ENCODE results near the gene ISCU. TPM values are rescaled to one million over a fixed set of nuclear protein-coding genes. Genes with fewer than 3 reads are reported as not detected.
A peak's percentile ranks its signal among the peaks of the same experiment; 100 is the strongest.

The ISCU gene
- total and polyA plus RNA-seq, 2 of the 8 experiments (the other 6 are each of a cell fraction or from before 2014, with no cell fraction given) = 72.1 to 78.1 TPM

DNA sequence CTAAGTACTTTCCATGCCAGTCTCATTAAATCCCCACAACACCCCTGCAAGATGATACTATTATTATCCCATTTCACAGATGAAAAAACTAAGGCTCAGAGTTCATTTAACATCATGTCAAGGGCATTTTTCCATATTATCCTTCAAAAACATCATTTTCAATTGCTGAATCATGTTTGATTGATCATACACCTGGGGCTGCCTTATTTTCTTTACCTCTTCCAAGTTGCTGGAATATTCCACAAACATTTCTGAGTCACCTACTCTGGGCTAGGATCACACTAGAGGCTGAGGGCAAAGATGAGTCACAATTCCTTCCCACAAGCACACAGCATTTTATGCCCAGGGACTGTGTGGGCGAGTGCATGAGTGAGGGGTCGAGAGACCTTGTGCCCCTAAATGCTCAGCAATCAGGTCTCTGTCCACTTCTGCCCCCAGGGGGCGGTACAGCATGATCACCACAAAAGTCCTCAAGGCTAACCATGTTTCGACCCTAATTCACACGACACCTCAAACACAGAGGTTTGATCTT, 49.6 kb downstream of the ISCU start (continued):
- TF ChIP-seq TAF7 (optimal IDR thresholded peaks at IDR 0.05; ENCODE audit: borderline replicate concordance, low read depth, low read length) = no peak
- no peak for TF ChIP-seq CEBPB (IDR thresholded peaks at IDR 0.05; ENCODE audit: low read depth, low read length)
- no peak for TF ChIP-seq SP2 (IDR thresholded peaks at IDR 0.05; ENCODE audit: low read length)
- no peak for TF ChIP-seq GTF2F1 (IDR thresholded peaks at IDR 0.05; ENCODE audit: borderline replicate concordance, low read depth, low read length)
- TF ChIP-seq CBX8 (IDR thresholded peaks at IDR 0.05; ENCODE audit: borderline replicate concordance, low read depth, low read length) = no peak
- TF ChIP-seq, protein P1, sequence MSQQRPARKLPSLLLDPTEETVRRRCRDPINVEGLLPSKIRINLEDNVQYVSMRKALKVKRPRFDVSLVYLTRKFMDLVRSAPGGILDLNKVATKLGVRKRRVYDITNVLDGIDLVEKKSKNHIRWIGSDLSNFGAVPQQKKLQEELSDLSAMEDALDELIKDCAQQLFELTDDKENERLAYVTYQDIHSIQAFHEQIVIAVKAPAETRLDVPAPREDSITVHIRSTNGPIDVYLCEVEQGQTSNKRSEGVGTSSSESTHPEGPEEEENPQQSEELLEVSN (IDR thresholded peaks at IDR 0.05) = peak; percentile 23; the same call in 1 of the 2 replicates
- TF ChIP-seq KDM4A (IDR thresholded peaks at IDR 0.05; ENCODE audit: low read depth, low read length, severe bottlenecking) = no peak
- no peak for TF ChIP-seq SRF (IDR thresholded peaks at IDR 0.05; ENCODE audit: low read depth, low read length)
- TF ChIP-seq TAF1 (IDR thresholded peaks at IDR 0.05; ENCODE audit: low read depth, low read length) = no peak
- TF ChIP-seq SP4 (IDR thresholded peaks at IDR 0.05; ENCODE audit: low read length) = no peak
- TF ChIP-seq YY1 (IDR thresholded peaks at IDR 0.05; ENCODE audit: low read depth, low read length) = no peak
- TF ChIP-seq, protein P2, sequence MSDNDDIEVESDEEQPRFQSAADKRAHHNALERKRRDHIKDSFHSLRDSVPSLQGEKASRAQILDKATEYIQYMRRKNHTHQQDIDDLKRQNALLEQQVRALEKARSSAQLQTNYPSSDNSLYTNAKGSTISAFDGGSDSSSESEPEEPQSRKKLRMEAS (IDR thresholded peaks at IDR 0.05) = peak; percentile 50
- TF ChIP-seq TBP (IDR thresholded peaks at IDR 0.05; ENCODE audit: low read depth, low read length) = no peak
- no peak for TF ChIP-seq MAFK (IDR thresholded peaks at IDR 0.05; ENCODE audit: low read depth, low read length)
- TF ChIP-seq RXRA (IDR thresholded peaks at IDR 0.05; ENCODE audit: insufficient read depth, low read depth, low read length) = no peak
- TF ChIP-seq TEAD4 (IDR thresholded peaks at IDR 0.05; ENCODE audit: low read depth, low read length) = no peak
- no peak for TF ChIP-seq HDAC2 (IDR thresholded peaks at IDR 0.05; ENCODE audit: borderline replicate concordance in 1 of 2, low read depth in 2 of 2, low read length in 2 of 2)
- TF ChIP-seq BCL11A (IDR thresholded peaks at IDR 0.05; ENCODE audit: low read depth in 2 of 2, low read length in 2 of 2) = no peak
- TF ChIP-seq NRF1 (IDR thresholded peaks at IDR 0.05; ENCODE audit: low read depth, low read length) = no peak

All from H1 (cell line).